ENCODE results near the gene C10orf143. TPM values are rescaled to one million over a fixed set of nuclear protein-coding genes. Genes with fewer than 3 reads are reported as not detected.

The C10orf143 gene
- total and polyA plus RNA-seq, 8 donors = 0.29 to 11.6 (median 3.4) TPM; not detected in 2

DNA sequence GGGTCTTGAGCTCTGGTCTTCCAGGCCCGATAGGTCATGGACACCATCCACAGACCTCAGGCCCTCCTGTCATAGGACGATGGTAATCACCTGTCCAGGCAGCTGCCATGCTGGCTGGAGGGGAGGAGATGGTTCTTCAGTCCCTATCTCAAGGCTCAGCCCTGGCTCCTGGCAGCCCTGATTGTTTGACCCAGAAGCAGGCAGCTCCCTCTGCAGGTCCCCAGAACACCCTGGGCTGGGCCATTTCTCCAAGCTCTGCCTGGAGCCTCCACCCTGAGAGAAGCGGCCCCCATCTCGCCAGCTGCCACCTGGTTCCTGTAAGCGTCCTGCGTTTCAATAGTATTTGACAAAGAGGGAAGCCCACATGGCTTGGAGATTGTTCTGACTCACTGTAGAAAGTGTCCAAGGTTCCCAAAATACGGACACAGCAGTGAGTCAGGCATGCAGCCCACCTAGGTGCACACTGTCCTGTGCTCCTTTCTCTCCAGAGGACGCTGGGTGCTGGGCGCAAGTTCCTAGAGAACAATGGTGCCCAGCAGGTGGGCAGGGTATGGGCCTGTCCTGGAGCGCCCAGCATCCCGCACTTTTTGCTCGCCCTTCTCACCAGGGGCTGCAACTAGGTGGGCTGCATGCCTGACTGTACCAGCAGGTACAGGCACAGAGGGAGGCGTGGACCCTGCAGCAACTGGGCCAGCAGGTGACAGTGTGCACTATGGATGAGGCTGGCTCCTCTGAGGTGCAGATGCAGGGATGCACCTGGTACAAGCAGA, 74.1 kb downstream of the C10orf143 start:
- H3K36me3 ChIP-seq = no peaks in the 10 kb centered on the region
- H3K4me1 ChIP-seq = no peaks in the 10 kb centered on the region
- intact Hi-C loops (cut with DNase I; ENCODE audit: low total_unique reads) = no loop called here
- no peak overlapping the region for H3K4me3 ChIP-seq
- 76 to 90% (median 84%) methylated on average over 7 to 13 of the region's 13 CpGs for WGBS, 5 donors
- TF ChIP-seq POLR2A (IDR thresholded peaks at IDR 0.05) (no peak), POLR2AphosphoS5 (IDR thresholded peaks at IDR 0.05) (no peak), EP300 (IDR thresholded peaks at IDR 0.05) (no peak)
- TF ChIP-seq, protein P1, sequence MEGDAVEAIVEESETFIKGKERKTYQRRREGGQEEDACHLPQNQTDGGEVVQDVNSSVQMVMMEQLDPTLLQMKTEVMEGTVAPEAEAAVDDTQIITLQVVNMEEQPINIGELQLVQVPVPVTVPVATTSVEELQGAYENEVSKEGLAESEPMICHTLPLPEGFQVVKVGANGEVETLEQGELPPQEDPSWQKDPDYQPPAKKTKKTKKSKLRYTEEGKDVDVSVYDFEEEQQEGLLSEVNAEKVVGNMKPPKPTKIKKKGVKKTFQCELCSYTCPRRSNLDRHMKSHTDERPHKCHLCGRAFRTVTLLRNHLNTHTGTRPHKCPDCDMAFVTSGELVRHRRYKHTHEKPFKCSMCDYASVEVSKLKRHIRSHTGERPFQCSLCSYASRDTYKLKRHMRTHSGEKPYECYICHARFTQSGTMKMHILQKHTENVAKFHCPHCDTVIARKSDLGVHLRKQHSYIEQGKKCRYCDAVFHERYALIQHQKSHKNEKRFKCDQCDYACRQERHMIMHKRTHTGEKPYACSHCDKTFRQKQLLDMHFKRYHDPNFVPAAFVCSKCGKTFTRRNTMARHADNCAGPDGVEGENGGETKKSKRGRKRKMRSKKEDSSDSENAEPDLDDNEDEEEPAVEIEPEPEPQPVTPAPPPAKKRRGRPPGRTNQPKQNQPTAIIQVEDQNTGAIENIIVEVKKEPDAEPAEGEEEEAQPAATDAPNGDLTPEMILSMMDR (IDR thresholded peaks at IDR 0.05) = no peak
- H3K9me3 ChIP-seq = peaks cover 0 to 8% (median 0%) of the 10 kb centered on the region in 4 donors
- no peak for DNase-seq
- H3K27me3 ChIP-seq = peaks cover 0 to 18% (median 0%) of the 10 kb centered on the region in 3 donors
- H3K27ac ChIP-seq = no peak overlapping the region

DNA sequence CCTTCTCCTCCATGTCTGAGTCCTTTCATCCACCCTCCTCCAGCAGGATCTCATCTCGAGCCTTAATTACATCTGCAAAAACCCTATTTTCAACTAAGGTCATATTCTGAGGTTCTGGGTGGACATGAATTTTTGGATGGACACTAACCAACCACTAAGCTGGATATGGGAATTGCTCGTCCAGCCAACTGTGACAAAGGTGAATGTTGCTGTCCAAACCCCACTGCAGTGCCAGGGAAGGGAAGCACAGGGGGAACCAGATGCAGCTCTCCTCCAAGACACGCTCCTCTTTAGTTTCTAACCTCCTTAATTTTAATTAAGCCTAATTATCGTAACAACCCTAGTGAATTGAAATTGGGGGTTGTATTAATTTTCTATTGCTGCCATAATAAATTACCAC, 81.4 kb downstream of the C10orf143 start:
- Histone ChIP-seq H3K4me1 (no peaks in the 10 kb centered on the region), H3K27me3 (peaks cover 0 to 14% (median 0%) of the 10 kb centered on the region in 3 donors), H3K9me3 (peaks cover 0 to 8% (median 0%) of the 10 kb centered on the region in 4 donors), H3K27ac (no peak overlapping the region), H3K36me3 (no peaks in the 10 kb centered on the region), H3K4me3 (no peak overlapping the region)
- no peak for DNase-seq
- TF ChIP-seq POLR2AphosphoS5 (IDR thresholded peaks at IDR 0.05) (no peak), EP300 (IDR thresholded peaks at IDR 0.05) (no peak), POLR2A (IDR thresholded peaks at IDR 0.05) (no peak)
- TF ChIP-seq, protein P1 (IDR thresholded peaks at IDR 0.05) = no peak
- intact Hi-C loops (cut with DNase I; ENCODE audit: low total_unique reads) = no loop called here
- WGBS, 5 donors = 78 to 85% (median 83%) methylated on average over 4 of the region's 4 CpGs

DNA sequence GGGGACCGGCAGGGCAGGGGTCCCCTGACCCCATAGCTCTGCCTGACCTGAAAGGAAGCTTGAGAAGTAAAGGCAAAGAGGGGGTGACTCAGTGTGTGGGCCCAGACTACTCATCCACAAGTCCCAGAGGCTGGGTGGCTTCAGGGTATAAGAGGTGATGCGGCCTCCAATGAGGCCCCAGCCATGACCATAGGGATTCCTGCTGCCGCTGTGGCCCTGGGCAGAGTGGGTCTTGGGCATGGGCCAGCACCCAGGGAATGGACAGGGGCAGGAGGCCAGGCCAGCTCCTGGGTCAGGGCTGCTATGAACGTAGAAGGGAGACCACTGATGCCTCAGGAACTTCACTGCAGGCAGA, 82.2 kb downstream of the C10orf143 start:
- H3K4me1 ChIP-seq = no peaks in the 10 kb centered on the region
- intact Hi-C loops (cut with DNase I; ENCODE audit: low total_unique reads) = no loop called here
- no peak overlapping the region for H3K27ac ChIP-seq
- WGBS, 5 donors = 71 to 85% (median 82%) methylated on average over 3 to 4 of the region's 4 CpGs
- no peak for DNase-seq
- H3K4me3 ChIP-seq = no peak overlapping the region
- peaks cover 0 to 14% (median 0%) of the 10 kb centered on the region in 3 donors for H3K27me3 ChIP-seq
- no peaks in the 10 kb centered on the region for H3K36me3 ChIP-seq
- peaks cover 0 to 8% (median 0%) of the 10 kb centered on the region in 4 donors for H3K9me3 ChIP-seq
- TF ChIP-seq EP300 (IDR thresholded peaks at IDR 0.05) (no peak), POLR2A (IDR thresholded peaks at IDR 0.05) (no peak), POLR2AphosphoS5 (IDR thresholded peaks at IDR 0.05) (no peak)
- TF ChIP-seq, protein P1 (IDR thresholded peaks at IDR 0.05) = no peak

DNA sequence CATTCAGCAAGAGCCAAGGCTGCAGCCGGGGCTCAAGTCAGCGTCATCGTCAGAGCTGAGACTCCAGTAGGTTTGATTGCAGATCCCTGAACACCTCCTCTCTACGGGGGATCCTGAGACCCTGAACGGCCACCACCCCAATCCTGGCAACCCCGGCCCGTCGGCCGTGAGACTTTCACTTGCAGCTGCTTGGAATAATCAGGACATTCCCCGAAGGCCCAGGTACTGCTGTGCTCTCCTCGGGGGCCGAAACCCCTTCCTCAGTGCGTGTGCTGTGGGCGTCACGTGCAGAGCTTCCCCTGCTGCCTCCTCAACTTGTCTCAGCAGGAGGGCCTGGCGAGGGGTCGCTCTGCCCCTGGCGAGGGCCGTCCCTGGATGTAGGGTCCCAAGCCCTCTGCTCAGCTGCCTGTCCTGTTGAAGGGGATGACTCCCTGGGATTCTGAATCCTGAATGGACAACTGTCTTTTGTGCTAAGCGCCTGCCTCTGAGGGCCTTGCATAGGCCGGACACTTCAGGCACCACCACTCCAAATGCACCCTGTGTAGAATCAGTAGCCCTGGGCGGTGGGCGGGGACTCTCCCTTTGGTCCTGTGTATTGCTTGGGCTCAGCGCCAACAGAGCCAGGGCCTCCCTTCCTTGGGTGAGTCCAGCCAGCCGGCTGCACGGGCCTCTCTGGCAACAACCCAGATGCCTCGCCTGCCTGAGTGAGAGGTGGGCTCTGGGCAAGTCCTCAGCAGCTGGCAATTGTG, 82.7 kb downstream of the C10orf143 start:
- Histone ChIP-seq H3K4me1 (no peaks in the 10 kb centered on the region), H3K36me3 (no peaks in the 10 kb centered on the region), H3K9me3 (peaks cover 0 to 8% (median 0%) of the 10 kb centered on the region in 4 donors), H3K27me3 (peaks cover 0 to 16% (median 0%) of the 10 kb centered on the region in 3 donors), H3K27ac (no peak overlapping the region), H3K4me3 (no peak overlapping the region)
- WGBS, 5 donors = 71 to 75% (median 71%) methylated on average over 25 to 27 of the region's 27 CpGs
- intact Hi-C loops (cut with DNase I; ENCODE audit: low total_unique reads) = no loop called here
- TF ChIP-seq POLR2A (IDR thresholded peaks at IDR 0.05) = no peak
- TF ChIP-seq, protein P1 (IDR thresholded peaks at IDR 0.05) = no peak
- TF ChIP-seq EP300 (IDR thresholded peaks at IDR 0.05) = no peak
- TF ChIP-seq POLR2AphosphoS5 (IDR thresholded peaks at IDR 0.05) = no peak
- DNase-seq = peak in 1 of 2 donors; percentile 60

Data from stomach (tissue), 9 donors.